Measurements from ENCODE around the gene CLEC14A.

CLEC14A gene

GRCh38 chr14:38250331-38250730, 5.6 kb downstream of the CLEC14A start:
- DNase-seq (ENCODE audit: insufficient read length, low spot score) (no peak), FAIRE-seq (no peak)

- no peak for DNase-seq (ENCODE audit: insufficient read length, low spot score)
- no peak for FAIRE-seq
Measured at GRCh38 chr14:38248321-38249028, 7.4 kb downstream of the CLEC14A start.

GRCh38 chr14:38243696-38244240, 12.1 kb downstream of the CLEC14A start:
- no peak for DNase-seq (ENCODE audit: insufficient read length, low spot score)
- FAIRE-seq: no peak

- DNase-seq (ENCODE audit: insufficient read length, low spot score): no peak
- FAIRE-seq: no peak
Measured at GRCh38 chr14:38238878-38239277, 17.0 kb downstream of the CLEC14A start.

- no peak for FAIRE-seq
- DNase-seq (ENCODE audit: insufficient read length, low spot score): no peak
Measured at GRCh38 chr14:38238332-38238731, 17.6 kb downstream of the CLEC14A start.

- no peak for FAIRE-seq
- no peak for DNase-seq (ENCODE audit: insufficient read length, low spot score)
Measured at GRCh38 chr14:38233218-38233617, 22.7 kb downstream of the CLEC14A start.

GRCh38 chr14:38226366-38226765, 29.5 kb downstream of the CLEC14A start:
- DNase-seq (ENCODE audit: insufficient read length, low spot score) (no peak), FAIRE-seq (no peak)

- FAIRE-seq (no peak), DNase-seq (ENCODE audit: insufficient read length, low spot score) (no peak)
Measured at GRCh38 chr14:38225946-38226345, 29.9 kb downstream of the CLEC14A start.

GRCh38 chr14:38224338-38224737, 31.6 kb downstream of the CLEC14A start:
- no peak for FAIRE-seq

GRCh38 chr14:38221077-38221476, 34.8 kb downstream of the CLEC14A start:
- no peak for FAIRE-seq
- DNase-seq (ENCODE audit: insufficient read length, low spot score): no peak

More at GRCh38 chr14:38224338-38224737, 31.6 kb downstream of the CLEC14A start:
- no peak for DNase-seq (ENCODE audit: insufficient read length, low spot score)

GRCh38 chr14:38217553-38217952, 38.3 kb downstream of the CLEC14A start:
- no peak for FAIRE-seq
- no peak for DNase-seq (ENCODE audit: insufficient read length, low spot score)

GRCh38 chr14:38213001-38213400, 42.9 kb downstream of the CLEC14A start:
- FAIRE-seq: no peak
- DNase-seq (ENCODE audit: insufficient read length, low spot score): no peak

- DNase-seq (ENCODE audit: insufficient read length, low spot score): no peak
- no peak for FAIRE-seq
Measured at GRCh38 chr14:38212111-38212510, 43.8 kb downstream of the CLEC14A start.

- no peak for FAIRE-seq
- DNase-seq (ENCODE audit: insufficient read length, low spot score): no peak
Measured at GRCh38 chr14:38211255-38211735, 44.6 kb downstream of the CLEC14A start.

- no peak for DNase-seq (ENCODE audit: insufficient read length, low spot score)
Measured at GRCh38 chr14:38210587-38211216, 45.2 kb downstream of the CLEC14A start.

GRCh38 chr14:38209572-38210557, 46.0 kb downstream of the CLEC14A start:
- no peak for DNase-seq (ENCODE audit: insufficient read length, low spot score)

More at GRCh38 chr14:38210587-38211216, 45.2 kb downstream of the CLEC14A start:
- FAIRE-seq: no peak

GRCh38 chr14:38208618-38209562, 47.0 kb downstream of the CLEC14A start:
- FAIRE-seq (no peak), DNase-seq (ENCODE audit: insufficient read length, low spot score) (no peak)

More at GRCh38 chr14:38209572-38210557, 46.0 kb downstream of the CLEC14A start:
- FAIRE-seq: no peak

- DNase-seq (ENCODE audit: insufficient read length, low spot score) (no peak), FAIRE-seq (no peak)
Measured at GRCh38 chr14:38207736-38208617, 47.9 kb downstream of the CLEC14A start, which contains the start of gene SSTR1. TSS of gene SSTR1 (plus strand) at chr14:38207904. CDS start at chr14:38209390, 1,486 bp downstream.

GRCh38 chr14:38207377-38207735, 48.5 kb downstream of the CLEC14A start:
- DNase-seq (ENCODE audit: insufficient read length, low spot score) (no peak), FAIRE-seq (no peak)
